Stimulated activated CD4-positive, alpha-beta T cell treated with anti-CD3 and anti-CD28 coated beads, Interleukin-1b, Interleukin-23, amount 100 ng/mL, for 24 hours (primary cell): ENCODE measurements around the gene ABHD12B.
"Not testable (repeated sequence)": the region's sequence is repeated elsewhere in the genome, so short reads cannot be mapped to it uniquely, and the experiment has no call there.

ENCODE experiments used
- DNase-seq, 4 experiments: peaks; one replicate each; pipeline ENCODE4 v3.0.0-alpha.2; 2020; ENCODE audit warnings: low read depth in 4 of 4, low spot score in 1 of 4

Gene ABHD12B

GRCh38 chr14:50892255-50892654 lies 20.4 kb downstream of the ABHD12B start:
- DNase-seq, result no peak

GRCh38 chr14:50896421-50896820 lies 24.6 kb downstream of the ABHD12B start:
- not testable (repeated sequence) for DNase-seq

DNA sequence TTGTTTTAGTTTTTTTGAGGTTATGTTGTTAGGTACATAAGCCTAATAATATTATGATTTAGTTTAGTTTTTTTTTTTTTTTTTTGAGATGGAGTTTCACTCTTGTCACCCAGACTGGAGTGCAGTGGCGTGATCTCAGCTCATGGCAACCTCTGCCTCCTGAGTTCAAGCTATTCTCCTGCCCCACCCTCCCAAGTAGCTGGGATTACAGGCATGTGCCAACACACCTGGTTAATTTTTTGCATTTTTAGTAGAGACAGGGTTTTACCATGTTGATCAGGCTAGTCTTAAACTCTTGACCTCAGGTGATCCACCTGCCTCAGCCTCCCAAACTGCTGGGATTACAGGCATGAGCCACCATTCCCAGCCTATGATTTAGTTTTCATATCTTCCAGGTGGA lies 25.2 kb downstream of the ABHD12B start:
- not testable (repeated sequence) for DNase-seq

- no peak for DNase-seq
Measured at GRCh38 chr14:50897658-50898175, 25.9 kb downstream of the ABHD12B start.

- no peak for DNase-seq
Measured at GRCh38 chr14:50901361-50901760, 29.5 kb downstream of the ABHD12B start.

GRCh38 chr14:50904719-50905118 lies 32.9 kb downstream of the ABHD12B start:
- DNase-seq, result no peak

DNA sequence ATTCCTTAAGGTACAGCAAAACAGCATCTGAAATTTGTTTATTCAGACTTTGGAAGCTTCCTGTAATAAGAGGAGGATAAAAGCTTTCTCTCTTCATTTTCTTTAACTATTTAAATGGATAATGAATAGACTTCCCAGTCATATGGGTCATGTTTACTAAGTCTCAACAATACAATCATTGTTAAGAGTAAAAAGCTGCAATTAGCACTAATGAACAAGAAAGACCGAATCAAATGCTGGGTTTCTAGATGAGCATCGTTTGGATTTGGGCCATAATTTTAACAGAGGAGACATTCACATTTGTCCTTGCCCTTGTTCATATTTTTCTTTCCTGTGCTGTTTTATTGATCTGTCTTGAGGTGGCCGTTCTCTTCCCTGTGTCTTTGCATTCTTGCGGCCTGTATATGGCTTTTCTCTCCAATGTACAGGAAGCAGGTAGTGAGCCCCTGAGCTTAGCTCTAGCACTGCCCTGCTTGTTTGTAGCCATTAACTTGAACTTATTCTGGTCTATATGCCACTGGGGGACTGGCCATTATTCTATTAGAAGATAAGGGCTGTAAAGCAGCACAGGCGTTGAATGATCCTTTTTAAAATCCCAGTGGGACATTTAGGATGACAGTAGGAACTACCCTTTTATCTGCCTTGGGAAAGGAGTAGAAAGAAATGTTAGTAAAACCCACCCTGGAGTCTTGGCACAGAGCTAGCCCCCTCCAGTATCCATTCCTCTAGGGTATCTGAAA lies 34.6 kb downstream of the ABHD12B start:
- DNase-seq, result no peak

GRCh38 chr14:50910495-50911420 lies 38.9 kb downstream of the ABHD12B start:
- DNase-seq, result no peak

GRCh38 chr14:50917449-50917848 lies 45.6 kb downstream of the ABHD12B start:
- DNase-seq, result no peak

DNA sequence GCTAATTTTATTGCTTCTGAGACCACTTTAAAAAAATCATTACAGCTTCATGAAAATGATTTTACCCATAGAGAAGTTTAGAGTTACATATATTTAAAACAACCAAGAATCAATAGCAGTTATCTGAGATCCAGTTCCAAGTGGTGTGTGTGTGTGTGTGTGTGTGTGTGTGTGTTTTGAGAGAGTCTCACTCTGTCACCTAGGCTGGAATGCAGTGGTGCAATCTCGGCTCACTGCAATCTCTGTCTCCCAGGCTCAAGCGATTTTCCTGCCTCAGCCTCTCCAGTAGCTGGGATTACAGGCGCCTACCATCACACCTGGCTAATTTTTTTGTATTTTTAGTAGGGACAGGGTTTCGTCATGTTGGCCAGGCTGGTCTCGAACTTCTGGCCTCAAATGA lies 47.7 kb downstream of the ABHD12B start:
- not testable (repeated sequence) for DNase-seq

GRCh38 chr14:50920482-50921230 lies 48.8 kb downstream of the ABHD12B start:
- DNase-seq, result no peak

DNA sequence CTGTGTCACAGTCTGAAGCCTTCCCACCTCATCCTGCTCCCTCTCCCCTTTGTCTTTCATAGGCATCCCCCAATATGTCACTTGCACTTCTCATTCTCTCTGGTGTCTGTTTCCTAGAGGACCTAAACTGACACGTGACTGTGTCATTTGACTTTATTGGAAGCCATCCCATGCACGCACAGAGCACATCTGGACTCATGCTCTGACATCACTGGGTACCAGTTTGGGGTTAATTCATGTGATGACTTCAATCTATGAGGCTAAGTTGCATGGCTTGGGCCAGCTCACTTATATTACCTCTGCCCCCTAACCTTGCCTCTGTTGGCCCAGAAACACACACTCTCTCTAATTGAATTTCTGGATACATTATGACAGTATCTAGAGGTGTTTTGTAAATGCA lies 51.0 kb downstream of the ABHD12B start:
- no peak for DNase-seq

GRCh38 chr14:50924236-50924635 lies 52.4 kb downstream of the ABHD12B start:
- DNase-seq, result no peak

DNA sequence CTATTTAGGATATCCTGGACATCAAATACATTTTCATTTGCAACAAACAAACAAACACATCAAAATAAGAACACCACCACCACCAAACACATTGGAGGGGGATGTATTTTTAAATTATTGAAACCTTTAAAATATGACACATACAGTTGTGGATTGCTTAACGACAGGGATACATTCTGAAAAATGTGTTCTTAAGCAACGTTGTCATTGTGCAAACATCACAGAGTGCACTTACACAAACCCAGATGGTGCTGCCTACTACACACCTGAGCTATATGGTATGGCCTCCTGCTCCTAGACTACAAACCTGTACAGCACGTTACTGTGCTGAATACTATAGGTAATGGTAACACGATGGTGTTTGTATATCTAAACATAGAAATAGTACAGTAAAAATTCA lies 53.0 kb downstream of the ABHD12B start:
- no peak for DNase-seq

GRCh38 chr14:50926851-50927386 lies 55.1 kb downstream of the ABHD12B start:
- DNase-seq, result no peak

DNA sequence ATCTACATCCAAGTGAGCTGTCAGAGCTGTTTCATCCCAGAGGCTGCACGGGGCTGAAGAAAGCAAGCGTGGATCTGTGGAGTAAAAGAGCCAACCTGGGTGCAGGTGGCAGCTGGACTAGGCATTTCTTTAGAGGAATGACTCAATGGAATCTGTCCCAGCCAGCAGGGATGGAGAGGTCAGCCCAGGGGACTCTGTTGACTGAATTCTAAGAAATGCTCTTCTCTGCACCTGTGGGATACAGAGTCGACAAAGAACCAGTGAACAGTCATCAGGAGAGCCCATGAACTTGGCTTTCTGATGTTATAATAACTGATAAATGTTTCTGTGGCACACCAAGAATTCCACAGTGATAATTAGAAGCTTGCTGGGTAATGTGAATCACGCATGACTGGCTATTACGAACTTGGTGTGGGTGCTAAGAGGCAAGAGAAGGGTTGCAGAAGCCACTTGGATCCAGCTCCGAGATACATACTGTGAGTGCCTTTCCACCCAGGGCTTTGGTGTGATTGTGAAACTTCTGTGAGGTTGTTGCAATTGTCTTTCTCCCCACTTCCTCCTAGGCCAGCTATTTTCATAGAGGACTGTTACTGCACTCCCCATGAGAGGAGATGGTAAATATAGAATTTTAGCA lies 56.3 kb downstream of the ABHD12B start:
- no peak for DNase-seq

DNA sequence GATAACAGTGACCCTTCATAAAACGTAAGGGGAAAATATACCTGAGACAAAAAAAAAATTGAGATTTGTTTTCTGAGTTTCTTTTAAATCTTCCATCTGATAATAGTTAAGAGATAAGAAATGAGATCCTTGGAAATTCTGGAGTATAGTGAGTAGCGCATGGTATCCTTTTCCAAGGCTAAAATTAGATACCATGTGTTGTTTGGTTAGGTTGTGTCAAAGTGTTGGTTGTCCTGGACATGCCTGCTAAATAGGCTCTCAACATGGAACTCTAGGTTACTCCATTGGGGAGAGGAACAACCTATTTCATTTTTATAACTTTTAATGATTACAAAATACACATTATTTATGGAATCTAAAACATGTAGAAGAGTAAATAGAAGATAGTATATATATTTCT lies 57.7 kb downstream of the ABHD12B start:
- no peak for DNase-seq

GRCh38 chr14:50931559-50931958 lies 59.7 kb downstream of the ABHD12B start:
- no peak for DNase-seq

DNA sequence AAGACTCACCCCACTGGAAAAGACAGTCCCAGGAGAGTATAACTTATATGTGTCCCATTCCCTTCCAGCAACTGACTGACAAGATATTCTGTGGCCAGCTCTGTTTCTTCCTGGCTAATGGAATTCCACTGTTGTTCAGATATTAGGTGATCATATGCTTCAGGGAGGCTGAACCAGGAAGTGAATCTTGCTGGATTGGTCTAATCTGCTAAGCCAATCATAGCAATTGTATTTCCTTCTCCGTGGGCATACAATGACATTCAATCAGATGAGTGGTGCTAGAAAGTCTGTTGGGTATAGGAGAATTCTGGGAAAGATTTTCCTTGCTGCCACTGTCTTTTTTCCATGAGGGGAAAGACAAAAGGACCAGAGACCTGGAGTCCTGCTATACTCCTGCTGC lies 60.3 kb downstream of the ABHD12B start:
- no peak for DNase-seq
